Measurements from ENCODE around the gene RERE. TPM values are rescaled to one million over a fixed set of nuclear protein-coding genes. Genes with fewer than 3 reads are reported as not detected.
"Not testable (repeated sequence)": the region's sequence is repeated elsewhere in the genome, so short reads cannot be mapped to it uniquely, and the experiment has no call there.

The RERE gene
- total RNA-seq, 1 donor from 2014 or later = 46.5 TPM

- no peak for DNase-seq (ENCODE audit: low read depth in 2 of 2)
These were observed 357.3 kb downstream of the RERE start for GRCh38 chr1:8460132-8460544.

GRCh38 chr1:8458607-8459006, 358.8 kb downstream of the RERE start:
- no peak for DNase-seq (ENCODE audit: low read depth in 2 of 2)

GRCh38 chr1:8457760-8458381, 359.6 kb downstream of the RERE start:
- no peak for DNase-seq (ENCODE audit: low read depth in 2 of 2)

- peak in 1 of 2 donors; percentile 61 for DNase-seq (ENCODE audit: low read depth in 2 of 2)
These were observed 360.4 kb downstream of the RERE start for GRCh38 chr1:8456991-8457390.

GRCh38 chr1:8456308-8456912, 361.0 kb downstream of the RERE start:
- peak; percentile 15 to 81 for DNase-seq (ENCODE audit: low read depth in 2 of 2)

- no peak for DNase-seq (ENCODE audit: low read depth in 2 of 2)
These were observed 361.6 kb downstream of the RERE start for GRCh38 chr1:8455700-8456307.

- peak; percentile 9 to 38 for DNase-seq (ENCODE audit: low read depth in 2 of 2)
These were observed 367.1 kb downstream of the RERE start for GRCh38 chr1:8450312-8450711.

GRCh38 chr1:8448911-8449661, 368.4 kb downstream of the RERE start:
- no peak for DNase-seq (ENCODE audit: low read depth in 2 of 2)

GRCh38 chr1:8448505-8448904, 368.9 kb downstream of the RERE start:
- DNase-seq (ENCODE audit: low read depth in 2 of 2) = not testable (repeated sequence)

GRCh38 chr1:8447616-8448150, 369.8 kb downstream of the RERE start:
- DNase-seq (ENCODE audit: low read depth in 2 of 2) = no peak

GRCh38 chr1:8446119-8446518, 371.3 kb downstream of the RERE start:
- DNase-seq (ENCODE audit: low read depth in 2 of 2) = not testable (repeated sequence)

GRCh38 chr1:8443558-8444194, 373.8 kb downstream of the RERE start:
- DNase-seq (ENCODE audit: low read depth in 2 of 2) = no peak

GRCh38 chr1:8441426-8441825, 376.0 kb downstream of the RERE start:
- DNase-seq (ENCODE audit: low read depth in 2 of 2) = no peak

GRCh38 chr1:8439015-8439702, 378.3 kb downstream of the RERE start:
- DNase-seq (ENCODE audit: low read depth in 2 of 2) = peak; percentile 82 to 94

GRCh38 chr1:8438489-8438888, 379.0 kb downstream of the RERE start:
- DNase-seq (ENCODE audit: low read depth in 2 of 2) = no peak

GRCh38 chr1:8437347-8437746, 380.1 kb downstream of the RERE start:
- no peak for DNase-seq (ENCODE audit: low read depth in 2 of 2)

- no peak for DNase-seq (ENCODE audit: low read depth in 2 of 2)
These were observed 381.8 kb downstream of the RERE start for GRCh38 chr1:8435569-8436071.

- no peak for DNase-seq (ENCODE audit: low read depth in 2 of 2)
These were observed 383.3 kb downstream of the RERE start for GRCh38 chr1:8434101-8434500.

- no peak for DNase-seq (ENCODE audit: low read depth in 2 of 2)
These were observed 385.7 kb downstream of the RERE start for GRCh38 chr1:8431784-8432183.

GRCh38 chr1:8431019-8431418, 386.4 kb downstream of the RERE start:
- DNase-seq (ENCODE audit: low read depth in 2 of 2) = no peak

- DNase-seq (ENCODE audit: low read depth in 2 of 2) = no peak
These were observed 387.0 kb downstream of the RERE start for GRCh38 chr1:8430476-8430875.
